IPS-20b (cell line): ENCODE measurements around the gene CDKN2A.

Source experiments
- H3K27ac ChIP-seq: one replicate; pipeline ENCODE4 v1.5.1; 2013; ENCODE audit warnings: low read length
- H3K27me3 ChIP-seq: 2 replicates; pipeline ENCODE4 v1.6.1; 2013; ENCODE audit warnings: mild to moderate bottlenecking, low read length, inconsistent platforms; ENCODE audit not compliant: insufficient read depth
- H3K36me3 ChIP-seq: 2 replicates; pipeline ENCODE4 v1.6.1; 2013; ENCODE audit warnings: low read depth, mild to moderate bottlenecking, inconsistent platforms, low read length, moderate library complexity; ENCODE audit not compliant: insufficient read depth
- H3K4me1 ChIP-seq: 2 replicates; pipeline ENCODE4 v1.6.1; 2013; ENCODE audit warnings: mild to moderate bottlenecking, control low read depth, inconsistent platforms, low read length, moderate library complexity; ENCODE audit not compliant: insufficient read depth
- H3K4me3 ChIP-seq: 2 replicates; pipeline ENCODE4 v1.5.1; 2013; ENCODE audit warnings: mild to moderate bottlenecking, low read length, inconsistent platforms
- H3K9ac ChIP-seq: 2 replicates; pipeline ENCODE4 v1.6.1; 2013; ENCODE audit warnings: low read depth, mild to moderate bottlenecking, inconsistent platforms, low read length, moderate library complexity
- H3K9me3 ChIP-seq: 2 replicates; pipeline ENCODE4 v1.6.1; 2013; ENCODE audit warnings: mild to moderate bottlenecking, low read depth, low read length, inconsistent platforms; ENCODE audit not compliant: insufficient read depth

CDKN2A gene

GRCh38 chr9:21923694-21924093, 70.5 kb downstream of the CDKN2A start:
- H3K36me3 ChIP-seq = no peaks in the 10 kb centered on the region
- no peaks in the 10 kb centered on the region for H3K27me3 ChIP-seq
- no peak overlapping the region for H3K27ac ChIP-seq
- no peak overlapping the region for H3K9ac ChIP-seq
- no peak overlapping the region for H3K4me3 ChIP-seq
- H3K9me3 ChIP-seq = no peaks in the 10 kb centered on the region
- no peaks in the 10 kb centered on the region for H3K4me1 ChIP-seq

- Histone ChIP-seq H3K27me3 (no peaks in the 10 kb centered on the region), H3K9me3 (no peaks in the 10 kb centered on the region), H3K4me1 (no peaks in the 10 kb centered on the region), H3K9ac (no peak overlapping the region), H3K36me3 (no peaks in the 10 kb centered on the region), H3K4me3 (no peak overlapping the region), H3K27ac (no peak overlapping the region)
These were observed 74.5 kb downstream of the CDKN2A start for GRCh38 chr9:21919377-21920362.
